Effector CD4-positive, alpha-beta T cell (primary cell): ENCODE results near the gene PPIL1.

ENCODE experiments used
- DNase-seq: peaks from one replicate; pipeline ENCODE4 v3.0.0-alpha.2; 2020

PPIL1 gene

GRCh38 chr6:36853325-36853724 lies 21.3 kb downstream of the PPIL1 start:
- no peak for DNase-seq

GRCh38 chr6:36852481-36853147 lies 22.0 kb downstream of the PPIL1 start:
- DNase-seq, result no peak

GRCh38 chr6:36851626-36852025 lies 23.0 kb downstream of the PPIL1 start:
- no peak for DNase-seq

GRCh38 chr6:36851149-36851614 lies 23.4 kb downstream of the PPIL1 start:
- DNase-seq, result peak; percentile 27

- no peak for DNase-seq
Observed at GRCh38 chr6:36850021-36850420, 24.6 kb downstream of the PPIL1 start.

GRCh38 chr6:36848658-36849441 lies 25.8 kb downstream of the PPIL1 start:
- no peak for DNase-seq

- DNase-seq, result no peak
Observed at GRCh38 chr6:36847991-36848390, 26.6 kb downstream of the PPIL1 start.

- no peak for DNase-seq
Observed at GRCh38 chr6:36847152-36847551, 27.5 kb downstream of the PPIL1 start.

GRCh38 chr6:36845233-36845632 lies 29.4 kb downstream of the PPIL1 start:
- DNase-seq, result no peak

GRCh38 chr6:36844232-36845170 lies 30.1 kb downstream of the PPIL1 start:
- no peak for DNase-seq

GRCh38 chr6:36843170-36843569 lies 31.4 kb downstream of the PPIL1 start:
- no peak for DNase-seq

- DNase-seq, result no peak
Observed at GRCh38 chr6:36841756-36842155, 32.8 kb downstream of the PPIL1 start.

GRCh38 chr6:36840432-36841403 lies 33.9 kb downstream of the PPIL1 start:
- DNase-seq, result peak; percentile 14

GRCh38 chr6:36839749-36840431 lies 34.7 kb downstream of the PPIL1 start:
- peak; percentile 11 for DNase-seq

GRCh38 chr6:36838896-36839748 lies 35.5 kb downstream of the PPIL1 start, which contains the start of gene CPNE5:
TSS of gene CPNE5 (minus strand) at chr6:36839444. CDS start at chr6:36839377, 67 bp downstream.
- no peak for DNase-seq

- DNase-seq, result no peak
Observed at GRCh38 chr6:36837686-36838085, 36.9 kb downstream of the PPIL1 start.

- DNase-seq, result no peak
Observed at GRCh38 chr6:36837022-36837339, 37.6 kb downstream of the PPIL1 start.

GRCh38 chr6:36836111-36837021 lies 38.2 kb downstream of the PPIL1 start:
- DNase-seq, result no peak
